H1 (cell line): ENCODE measurements around the gene ZNF598. TPM values are rescaled to one million over a fixed set of nuclear protein-coding genes. Genes with fewer than 3 reads are reported as not detected.

Experiments used
- TAF1 ChIP-seq: IDR thresholded peaks from 2 replicates; pipeline ENCODE4 v1.6.1; 2011; ENCODE audit warnings: mild to moderate bottlenecking, low read depth, low read length
- polyA plus RNA-seq, 7 experiments: library from polyadenylated mRNA; depleted of rRNA in 3 of 7; stranded (reverse) in 5 of 7; unstranded in 2 of 7; fragments of >200 nt in 5 of 7; fragments of 200-250 nt in 2 of 7; gene quantifications; 1 replicate in 5 of 7; 2 replicates in 1 of 7; 4 replicates in 1 of 7; pipeline versions ENCODE4 v1.2.1 to v1.2.3, GENCODE V29; 2011 to 2013; ENCODE audit warnings: missing spikeins in 2 of 7, mixed read lengths in 2 of 7
- total RNA-seq: library from RNA; stranded (reverse); fragmentation: NEBNext Ultra II Directional; extraction: Animal tissue kit (Norgen Biotek cat#: 25700); gene quantifications from 2 replicates; pipeline ENCODE4 v1.2.1, GENCODE V29; 2021

Gene ZNF598
- total and polyA plus RNA-seq, 2 of the 8 experiments (the other 6 are each of a cell fraction or from before 2014, with no cell fraction given) = 29.3 to 47.6 TPM

GRCh38 chr16:2058420-2058819, 48.8 kb upstream of the ZNF598 start (continued):
- no peak for TF ChIP-seq TAF1
